ENCODE measurements around the gene SUMO3. TPM values are rescaled to one million over a fixed set of nuclear protein-coding genes. Genes with fewer than 3 reads are reported as not detected.

Gene SUMO3
- total RNA-seq, 1 donor from 2014 or later, result 58.7 TPM

GRCh38 chr21:44828362-44829056 lies 10.6 kb upstream of the SUMO3 start:
- DNase-seq (ENCODE audit: low read depth), result no peak
- H3K4me3 ChIP-seq (ENCODE audit: low read depth, low read length), result no peak overlapping the region
- no peak for TF ChIP-seq CTCF (conservative IDR thresholded peaks at IDR 0.05; ENCODE audit: low read depth, low read length)

GRCh38 chr21:44823179-44823660 lies 5.4 kb upstream of the SUMO3 start:
- H3K4me3 ChIP-seq (ENCODE audit: low read depth, low read length), result no peak overlapping the region

GRCh38 chr21:44822484-44823178 lies 4.8 kb upstream of the SUMO3 start:
- TF ChIP-seq CTCF (conservative IDR thresholded peaks at IDR 0.05; ENCODE audit: low read depth, low read length), result no peak
- no peak for DNase-seq (ENCODE audit: low read depth)
- H3K4me3 ChIP-seq (ENCODE audit: low read depth, low read length), result no peak overlapping the region

More at GRCh38 chr21:44823179-44823660, 5.4 kb upstream of the SUMO3 start:
- DNase-seq (ENCODE audit: low read depth), result no peak
- TF ChIP-seq CTCF (conservative IDR thresholded peaks at IDR 0.05; ENCODE audit: low read depth, low read length), result no peak

GRCh38 chr21:44820851-44821250 lies 3.0 kb upstream of the SUMO3 start:
- H3K4me3 ChIP-seq (ENCODE audit: low read depth, low read length), result no peak overlapping the region
- DNase-seq (ENCODE audit: low read depth), result no peak
- no peak for TF ChIP-seq CTCF (conservative IDR thresholded peaks at IDR 0.05; ENCODE audit: low read depth, low read length)

- no peak overlapping the region for H3K4me3 ChIP-seq (ENCODE audit: low read depth, low read length)
- TF ChIP-seq CTCF (conservative IDR thresholded peaks at IDR 0.05; ENCODE audit: low read depth, low read length), result no peak
- DNase-seq (ENCODE audit: low read depth), result no peak
These were observed 1.7 kb upstream of the SUMO3 start for GRCh38 chr21:44819283-44820243.

- DNase-seq (ENCODE audit: low read depth), result no peak
- peak overlapping the region; percentile 65 for H3K4me3 ChIP-seq (ENCODE audit: low read depth, low read length)
- TF ChIP-seq CTCF (conservative IDR thresholded peaks at IDR 0.05; ENCODE audit: low read depth, low read length), result no peak
These were observed 764 bp upstream of the SUMO3 start for GRCh38 chr21:44818640-44819011.
